ENCODE measurements around the gene RPS26. TPM values are rescaled to one million over a fixed set of nuclear protein-coding genes. Genes with fewer than 3 reads are reported as not detected.

The RPS26 gene
- total and polyA plus RNA-seq, 9 of the 15 experiments (the other 6 are each of a cell fraction or from before 2014, with no cell fraction given): 70.2 to 1,589 (median 852) TPM

- TF ChIP-seq NONO (IDR thresholded peaks at IDR 0.05; ENCODE audit: low read depth in 2 of 2, low read length in 1 of 2) (no peak), RBM17 (IDR thresholded peaks at IDR 0.05; ENCODE audit: borderline replicate concordance, low read depth, low read length) (no peak), RREB1 (CRISPR knock-in tag; IDR thresholded peaks at IDR 0.05) (no peak), HMGXB4 (CRISPR knock-in tag; IDR thresholded peaks at IDR 0.05) (no peak; the same call in 1 of the 2 replicates), RFX7 (CRISPR knock-in tag; IDR thresholded peaks at IDR 0.05) (no peak), ZNF274 (IDR thresholded peaks at IDR 0.05; ENCODE audit: borderline replicate concordance, low read depth, low read length) (no peak), ZNF668 (CRISPR knock-in tag; IDR thresholded peaks at IDR 0.05) (no peak), CBX2 (IDR thresholded peaks at IDR 0.05; ENCODE audit: insufficient read depth, low read length, poor library complexity, severe bottlenecking) (no peak), SIN3A (IDR thresholded peaks at IDR 0.05; ENCODE audit: borderline replicate concordance in 2 of 2, control insufficient read depth in 1 of 2, low read depth in 2 of 2, low read length in 2 of 2) (no peak), HNRNPUL1 (IDR thresholded peaks at IDR 0.05; ENCODE audit: low read length) (no peak)
Observed at GRCh38 chr12:56078931-56079722, 37.4 kb downstream of the RPS26 start (continued).
